Body of pancreas (tissue), 4 donors: Measurements from ENCODE around the gene USB1.

ENCODE experiments used
- CTCF ChIP-seq, 7 experiments: fragments of 450-650 bp in 4 of 7; fragments of 200-600 bp in 3 of 7; sonication (generic) in 3 of 7; IDR thresholded peaks; one replicate each; pipeline ENCODE4 v1.5.1; 2016 to 2019; ENCODE audit warnings: antibody characterized with exemption in 7 of 7
- POLR2A ChIP-seq, 3 donors: fragments of 450-650 bp; IDR thresholded peaks; one replicate each; pipeline ENCODE4 v1.6.1; 2016; ENCODE audit warnings: antibody characterized with exemption in 3 of 3, mild to moderate bottlenecking in 2 of 3

- TF ChIP-seq CTCF (IDR thresholded peaks at IDR 0.05) (no peak), POLR2A (IDR thresholded peaks at IDR 0.05) (no peak)
Observed at GRCh38 chr16:57959121-57959520, 42.1 kb upstream of the USB1 start.
